Measurements from ENCODE around the gene IGF1R.

DNA sequence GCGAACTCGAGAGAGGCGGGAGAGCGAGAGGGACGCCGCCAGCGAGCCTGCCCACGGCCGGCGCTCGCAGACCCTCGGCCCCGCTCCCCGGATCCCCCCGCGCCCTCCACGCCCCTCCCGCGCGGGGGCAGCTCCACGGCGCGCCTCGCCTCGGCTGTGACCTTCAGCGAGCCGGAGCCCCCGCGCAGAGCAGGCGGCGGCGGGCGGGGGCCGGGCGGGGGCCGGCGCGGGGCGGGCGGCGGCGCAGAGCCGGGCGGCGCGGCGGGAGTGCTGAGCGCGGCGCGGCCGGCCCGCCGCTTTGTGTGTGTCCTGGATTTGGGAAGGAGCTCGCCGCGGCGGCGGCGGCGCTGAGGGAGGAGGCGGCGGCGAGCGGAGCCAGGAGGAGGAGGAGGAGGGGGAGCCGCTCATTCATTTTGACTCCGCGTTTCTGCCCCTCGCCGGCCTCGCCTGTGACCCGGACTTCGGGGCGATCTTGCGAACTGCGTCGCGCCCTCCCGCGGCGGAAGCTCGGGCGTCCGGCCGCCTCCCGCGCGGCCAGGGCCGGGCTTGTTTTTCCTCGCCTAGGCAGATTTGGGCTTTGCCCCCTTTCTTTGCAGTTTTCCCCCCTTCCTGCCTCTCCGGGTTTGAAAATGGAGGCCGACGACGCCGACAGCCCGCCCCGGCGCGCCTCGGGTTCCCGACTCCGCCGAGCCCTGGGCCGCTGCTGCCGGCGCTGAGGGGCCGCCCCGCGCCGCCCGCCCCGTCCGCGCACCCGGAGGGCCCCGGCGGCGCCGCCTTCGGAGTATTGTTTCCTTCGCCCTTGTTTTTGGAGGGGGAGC lies 524 bp downstream of the IGF1R start:
- no peak for TF ChIP-seq ZFX (IDR thresholded peaks at IDR 0.05)
- peak; percentile 22; the same call in 1 of the 2 replicates for TF ChIP-seq CTCF (conservative IDR thresholded peaks at IDR 0.05)
